Mucosa of stomach (tissue), 1 donor: ENCODE results near the gene SLC7A6OS.
"Not testable (repeated sequence)": the region's sequence is repeated elsewhere in the genome, so short reads cannot be mapped to it uniquely, and the experiment has no call there.

Experiments used
- H3K27me3 ChIP-seq: one replicate; pipeline ENCODE4 v1.7.0; 2013; ENCODE audit warnings: mild to moderate bottlenecking, low read length; ENCODE audit not compliant: control insufficient read depth, insufficient read depth
- H3K36me3 ChIP-seq: one replicate; pipeline ENCODE4 v1.7.0; 2013; ENCODE audit warnings: low read length; ENCODE audit not compliant: control insufficient read depth, insufficient read depth
- H3K4me1 ChIP-seq: one replicate; pipeline ENCODE4 v1.7.0; 2013; ENCODE audit warnings: mild to moderate bottlenecking, low read length; ENCODE audit not compliant: control insufficient read depth, insufficient read depth
- H3K4me3 ChIP-seq: one replicate; pipeline ENCODE4 v1.7.0; 2013; ENCODE audit warnings: low read length
- H3K9ac ChIP-seq: one replicate; pipeline ENCODE4 v1.7.0; 2013; ENCODE audit warnings: mild to moderate bottlenecking, low read length, moderate library complexity
- H3K9me3 ChIP-seq: one replicate; pipeline ENCODE4 v1.7.0; 2013; ENCODE audit warnings: mild to moderate bottlenecking, low read length, moderate library complexity; ENCODE audit not compliant: control insufficient read depth
- donor health status: Pancreatic carcinoma.

Gene SLC7A6OS

DNA sequence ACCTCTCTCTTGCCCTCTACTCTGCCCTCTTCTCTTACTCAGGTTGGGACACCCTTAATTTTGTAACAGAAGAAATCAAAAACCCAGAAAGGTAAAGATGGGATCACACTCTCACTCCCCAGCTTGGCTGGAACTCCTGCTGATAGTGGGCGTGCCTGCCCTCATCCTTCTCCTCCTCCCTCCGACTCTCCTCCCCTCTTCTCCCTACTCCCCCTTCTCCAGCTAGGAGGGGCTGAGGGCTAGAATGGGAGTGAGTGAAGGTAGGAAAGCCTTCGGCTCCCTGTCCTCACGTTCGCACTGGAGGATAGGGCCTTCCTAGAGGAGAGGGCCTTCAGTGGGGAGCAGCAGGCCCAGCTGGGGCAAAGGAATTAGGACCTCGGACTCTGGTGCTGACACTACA lies 20.3 kb downstream of the SLC7A6OS start:
- peaks cover 5% of the 10 kb centered on the region for H3K36me3 ChIP-seq
- H3K27me3 ChIP-seq: no peaks in the 10 kb centered on the region
- H3K9me3 ChIP-seq: no peaks in the 10 kb centered on the region
- H3K4me3 ChIP-seq: no peak overlapping the region
- no peak overlapping the region for H3K9ac ChIP-seq
- H3K4me1 ChIP-seq: peaks cover 9% of the 10 kb centered on the region

- no peaks in the 10 kb centered on the region for H3K27me3 ChIP-seq
- no peaks in the 10 kb centered on the region for H3K9me3 ChIP-seq
- no peak overlapping the region for H3K4me3 ChIP-seq
- peaks cover 9% of the 10 kb centered on the region for H3K4me1 ChIP-seq
- no peak overlapping the region for H3K9ac ChIP-seq
- H3K36me3 ChIP-seq: peaks cover 5% of the 10 kb centered on the region
These were observed 21.0 kb downstream of the SLC7A6OS start for GRCh38 chr16:68289621-68290329.

DNA sequence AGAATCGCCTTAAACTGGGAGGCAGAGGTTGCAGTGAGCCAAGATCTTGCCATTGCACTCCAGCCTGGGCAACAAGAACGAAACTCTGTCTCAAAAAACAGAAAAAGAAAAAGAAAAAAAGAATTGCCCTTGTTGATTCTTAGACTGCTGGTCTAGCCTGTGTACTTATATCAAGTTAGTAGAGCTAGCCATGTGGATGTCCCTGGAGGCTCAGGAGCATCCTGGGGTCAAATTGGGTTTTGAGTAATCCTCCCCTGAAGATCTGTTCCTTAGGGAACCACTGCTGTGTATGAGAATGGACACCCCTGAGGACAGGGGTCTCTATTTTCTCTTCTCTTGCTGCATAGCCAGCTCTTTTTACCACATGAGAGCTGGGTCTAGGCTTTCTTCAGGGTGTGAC lies 21.5 kb downstream of the SLC7A6OS start:
- peaks cover 5% of the 10 kb centered on the region for H3K36me3 ChIP-seq
- H3K4me1 ChIP-seq: peaks cover 9% of the 10 kb centered on the region
- H3K9me3 ChIP-seq: no peaks in the 10 kb centered on the region

DNA sequence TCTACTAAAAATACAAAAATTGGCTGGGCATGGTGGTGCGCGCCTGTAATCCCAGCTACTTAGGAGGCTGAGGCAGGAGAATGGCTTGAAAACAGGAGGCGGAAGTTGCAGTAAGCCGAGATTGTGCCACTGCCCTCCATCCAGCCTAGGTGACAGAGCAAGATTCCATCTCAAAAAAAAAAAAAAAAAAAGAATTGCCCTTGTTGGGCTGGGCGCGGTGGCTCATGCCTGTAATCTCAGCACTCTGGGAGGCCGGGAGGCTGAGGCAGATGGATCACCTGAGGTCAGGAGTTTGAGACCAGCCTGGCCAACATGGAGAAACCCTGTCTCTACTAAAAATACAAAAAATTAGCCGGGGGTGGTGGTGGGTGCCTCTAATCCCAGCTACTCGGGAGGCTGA lies 21.9 kb downstream of the SLC7A6OS start:
- not testable (repeated sequence) for H3K9me3 ChIP-seq, H3K27me3 ChIP-seq, H3K9ac ChIP-seq, H3K36me3 ChIP-seq, H3K4me1 ChIP-seq, H3K4me3 ChIP-seq

More for the DNA sequence above, 21.5 kb downstream of the SLC7A6OS start:
- H3K9ac ChIP-seq: no peak overlapping the region
- no peak overlapping the region for H3K4me3 ChIP-seq
- no peaks in the 10 kb centered on the region for H3K27me3 ChIP-seq

- Histone ChIP-seq H3K4me3 (no peak overlapping the region), H3K9ac (no peak overlapping the region), H3K36me3 (peaks cover 5% of the 10 kb centered on the region), H3K4me1 (peaks cover 9% of the 10 kb centered on the region), H3K27me3 (no peaks in the 10 kb centered on the region), H3K9me3 (no peaks in the 10 kb centered on the region)
These were observed 22.5 kb downstream of the SLC7A6OS start for GRCh38 chr16:68288252-68288650.

- H3K4me1 ChIP-seq: peaks cover 9% of the 10 kb centered on the region
- H3K4me3 ChIP-seq: no peak overlapping the region
- no peaks in the 10 kb centered on the region for H3K27me3 ChIP-seq
- H3K9ac ChIP-seq: no peak overlapping the region
- no peaks in the 10 kb centered on the region for H3K9me3 ChIP-seq
- peaks cover 5% of the 10 kb centered on the region for H3K36me3 ChIP-seq
These were observed 23.2 kb downstream of the SLC7A6OS start for GRCh38 chr16:68287276-68288251.

DNA sequence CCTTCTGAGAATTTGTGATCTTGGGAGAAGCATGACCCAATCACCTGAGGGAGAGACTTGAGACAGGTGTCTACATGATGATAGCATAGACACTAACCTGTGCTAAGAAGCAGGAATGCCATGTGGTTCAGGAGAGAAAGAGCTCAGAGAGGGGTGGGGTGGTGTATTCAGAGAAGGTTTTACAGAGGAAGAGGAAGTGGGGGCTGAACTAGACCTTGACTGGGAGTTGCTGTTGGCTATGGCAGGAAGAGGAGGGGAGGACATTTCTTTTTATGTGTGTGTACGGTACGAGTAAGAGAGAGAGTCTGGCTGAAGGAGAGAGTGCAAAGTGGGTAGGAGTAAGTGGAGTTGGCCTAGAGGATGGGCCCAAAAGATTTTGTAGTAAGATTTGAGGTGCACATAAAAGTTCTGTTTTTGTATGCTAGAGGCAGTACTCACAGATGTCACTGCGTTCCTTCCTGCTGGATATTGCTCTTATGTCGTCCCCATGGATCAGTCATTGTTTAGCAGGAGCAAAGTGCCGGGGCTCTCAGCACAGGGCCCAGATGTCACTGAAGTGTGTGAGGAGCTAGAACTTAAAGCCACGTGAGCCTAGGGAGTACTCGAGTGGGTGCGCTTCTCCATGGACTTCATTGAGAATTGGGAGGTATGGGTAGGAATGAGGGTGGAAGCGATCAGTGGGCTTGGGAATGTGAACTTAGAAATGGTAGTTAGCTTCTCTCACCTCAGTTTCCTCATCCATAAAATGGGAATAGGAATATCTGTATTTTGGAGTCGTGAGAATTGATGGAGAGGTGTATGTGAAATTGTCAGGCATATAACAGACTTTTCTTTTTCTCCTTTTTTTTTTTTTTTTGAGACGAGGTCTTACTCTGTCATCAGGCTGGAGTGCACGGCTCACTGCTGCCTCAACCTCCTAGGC lies 24.3 kb downstream of the SLC7A6OS start:
- H3K9ac ChIP-seq: no peak overlapping the region
- peaks cover 5% of the 10 kb centered on the region for H3K36me3 ChIP-seq
- H3K27me3 ChIP-seq: no peaks in the 10 kb centered on the region
- peaks cover 9% of the 10 kb centered on the region for H3K4me1 ChIP-seq
- no peak overlapping the region for H3K4me3 ChIP-seq
- no peaks in the 10 kb centered on the region for H3K9me3 ChIP-seq

DNA sequence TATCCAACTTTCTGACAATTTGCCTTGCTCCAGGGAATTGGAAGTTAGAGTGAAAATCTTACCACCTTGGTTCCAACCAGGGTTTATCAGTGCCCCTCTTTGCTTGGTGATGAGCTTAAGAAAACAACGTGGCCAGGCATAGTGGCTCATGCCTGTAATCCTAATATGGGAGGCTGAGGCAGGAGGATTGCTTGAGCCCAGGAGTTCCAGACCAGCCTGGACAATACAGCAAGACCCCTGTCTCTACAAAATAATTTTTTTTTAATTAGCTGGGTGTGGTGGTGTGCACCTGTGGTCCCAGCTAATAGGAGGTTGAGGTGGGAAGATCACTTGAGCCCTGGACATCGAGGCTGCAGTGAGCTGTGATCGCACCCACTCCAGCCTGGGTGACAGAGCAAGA lies 25.1 kb downstream of the SLC7A6OS start:
- Histone ChIP-seq H3K9ac (no peak overlapping the region), H3K4me1 (peaks cover 9% of the 10 kb centered on the region), H3K4me3 (no peak overlapping the region), H3K36me3 (peaks cover 2% of the 10 kb centered on the region), H3K27me3 (no peaks in the 10 kb centered on the region), H3K9me3 (no peaks in the 10 kb centered on the region)

- Histone ChIP-seq H3K27me3 (no peaks in the 10 kb centered on the region), H3K9ac (no peak overlapping the region), H3K36me3 (no peaks in the 10 kb centered on the region), H3K4me3 (no peak overlapping the region), H3K4me1 (peaks cover 13% of the 10 kb centered on the region), H3K9me3 (no peaks in the 10 kb centered on the region)
These were observed 25.9 kb downstream of the SLC7A6OS start for GRCh38 chr16:68284847-68285246.

DNA sequence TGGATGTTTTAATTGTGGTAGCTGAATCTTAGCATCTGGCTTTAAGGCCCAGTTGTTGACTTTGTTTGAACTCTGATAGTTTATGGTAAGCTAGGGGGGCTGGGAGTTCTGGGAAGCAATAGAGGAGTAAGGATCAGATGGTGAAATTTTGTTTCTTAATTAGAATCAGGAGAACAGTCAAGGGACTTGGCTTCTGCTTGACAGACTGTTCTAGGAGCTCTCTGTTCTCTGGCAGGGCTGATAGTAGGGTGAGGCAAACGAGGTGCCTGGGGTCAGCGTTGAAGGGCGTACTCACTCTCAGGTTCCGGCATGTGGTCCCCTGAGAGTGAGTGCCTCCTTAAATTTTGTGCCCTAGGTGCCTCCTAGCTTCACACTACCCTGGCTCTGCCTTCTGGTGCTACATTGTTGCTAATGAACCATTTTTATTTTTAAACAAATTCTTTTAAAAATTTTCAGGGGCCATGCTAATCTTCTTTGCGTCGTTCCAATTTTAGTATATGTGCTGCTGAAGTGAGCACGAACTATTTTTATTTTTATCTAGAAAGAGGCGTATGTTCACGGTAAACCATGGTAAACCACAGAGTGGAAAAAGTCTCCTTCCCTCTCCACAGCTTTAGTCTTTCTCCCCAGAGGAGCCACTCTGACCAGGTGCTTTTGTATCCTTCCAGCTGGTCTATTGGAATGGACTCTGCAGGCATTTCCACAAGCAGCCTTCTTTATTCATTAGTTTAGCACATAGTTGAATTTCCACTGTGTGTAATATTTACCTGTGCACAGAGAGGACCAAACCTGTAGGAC lies 26.7 kb downstream of the SLC7A6OS start:
- Histone ChIP-seq H3K4me1 (peaks cover 15% of the 10 kb centered on the region), H3K27me3 (no peaks in the 10 kb centered on the region), H3K36me3 (no peaks in the 10 kb centered on the region), H3K9me3 (no peaks in the 10 kb centered on the region), H3K9ac (no peak overlapping the region), H3K4me3 (no peak overlapping the region)

- Histone ChIP-seq H3K9me3 (no peaks in the 10 kb centered on the region), H3K4me3 (no peak overlapping the region), H3K27me3 (no peaks in the 10 kb centered on the region), H3K9ac (no peak overlapping the region), H3K4me1 (peaks cover 15% of the 10 kb centered on the region), H3K36me3 (no peaks in the 10 kb centered on the region)
These were observed 27.4 kb downstream of the SLC7A6OS start for GRCh38 chr16:68283346-68283745.
